ENCODE data around the gene ANKRD60. TPM values are rescaled to one million over a fixed set of nuclear protein-coding genes. Genes with fewer than 3 reads are reported as not detected.

The ANKRD60 gene
- total RNA-seq, 2 donors from 2014 or later, result not detected

- WGBS, 2 experiments (ENCODE audit: insufficient coverage in 1 of 2, insufficient read length in 1 of 2), result 92 to 96% methylated on average over 23 to 31 of the region's 31 CpGs
- no peaks in the 10 kb centered on the region for H3K36me3 Mint-ChIP-seq (ENCODE audit: low read depth)
These were observed 22.6 kb downstream of the ANKRD60 start for GRCh38 chr20:58205850-58206249.

DNA sequence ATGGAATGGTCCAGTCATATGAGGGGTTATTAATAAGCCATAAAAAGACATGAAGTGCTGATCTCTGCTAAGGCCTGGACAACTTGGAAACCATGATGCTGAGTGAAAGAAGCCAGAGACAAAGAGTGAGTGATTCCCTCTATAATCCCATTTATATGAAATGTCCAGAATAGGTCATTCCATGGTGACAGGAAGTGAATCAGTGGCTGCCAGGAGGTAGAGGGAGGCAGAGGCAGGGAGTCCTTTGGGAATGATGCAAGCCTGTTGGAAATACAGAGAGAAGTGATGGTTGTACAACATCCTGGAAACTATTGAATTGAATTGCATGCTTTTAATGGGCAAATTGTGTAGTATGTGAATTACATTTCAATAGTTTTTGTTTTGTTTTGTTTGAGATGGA, 26.4 kb downstream of the ANKRD60 start:
- Mint-ChIP-seq H3K9me3 (peaks cover 2% of the 10 kb centered on the region), H3K27ac (no peak overlapping the region), H3K36me3 (ENCODE audit: low read depth) (no peaks in the 10 kb centered on the region), H3K4me3 (no peak overlapping the region), H3K4me1 (no peaks in the 10 kb centered on the region), H3K27me3 (ENCODE audit: insufficient read depth) (peaks cover 9% of the 10 kb centered on the region)
- no peak for TF ChIP-seq CTCF (conservative IDR thresholded peaks at IDR 0.05)
- H3K4me1 ChIP-seq (ENCODE audit: control insufficient read depth, insufficient read depth, low read length), result no peaks in the 10 kb centered on the region
- no peak overlapping the region for H3K4me3 ChIP-seq (ENCODE audit: low read length)
- no peak for DNase-seq
- no peaks in the 10 kb centered on the region for H3K9me3 ChIP-seq (ENCODE audit: control insufficient read depth, low read length)
- H3K27ac ChIP-seq (ENCODE audit: low read depth, low read length), result no peak overlapping the region
- no peaks in the 10 kb centered on the region for H3K36me3 ChIP-seq (ENCODE audit: control insufficient read depth, insufficient read depth, low read length)
- no peak overlapping the region for H3K9ac ChIP-seq (ENCODE audit: extremely low read depth, low read length, poor library complexity, severe bottlenecking)
- no peaks in the 10 kb centered on the region for H3K27me3 ChIP-seq (ENCODE audit: control insufficient read depth, insufficient read depth, low read length, poor library complexity, severe bottlenecking)

More at GRCh38 chr20:58205850-58206249, 22.6 kb downstream of the ANKRD60 start:
- Mint-ChIP-seq H3K4me1 (no peaks in the 10 kb centered on the region), H3K9me3 (no peaks in the 10 kb centered on the region), H3K4me3 (no peak overlapping the region), H3K27me3 (ENCODE audit: insufficient read depth) (peaks cover 14% of the 10 kb centered on the region), H3K27ac (no peak overlapping the region)
- Histone ChIP-seq H3K9me3 (ENCODE audit: control insufficient read depth, low read length) (no peaks in the 10 kb centered on the region), H3K27ac (ENCODE audit: low read depth, low read length) (no peak overlapping the region), H3K4me3 (ENCODE audit: low read length) (no peak overlapping the region), H3K36me3 (ENCODE audit: control insufficient read depth, insufficient read depth, low read length) (no peaks in the 10 kb centered on the region), H3K4me1 (ENCODE audit: control insufficient read depth, insufficient read depth, low read length) (no peaks in the 10 kb centered on the region), H3K27me3 (ENCODE audit: control insufficient read depth, insufficient read depth, low read length, poor library complexity, severe bottlenecking) (no peaks in the 10 kb centered on the region), H3K9ac (ENCODE audit: extremely low read depth, low read length, poor library complexity, severe bottlenecking) (no peak overlapping the region)
- no peak for TF ChIP-seq CTCF (conservative IDR thresholded peaks at IDR 0.05)
- no peak for DNase-seq

DNA sequence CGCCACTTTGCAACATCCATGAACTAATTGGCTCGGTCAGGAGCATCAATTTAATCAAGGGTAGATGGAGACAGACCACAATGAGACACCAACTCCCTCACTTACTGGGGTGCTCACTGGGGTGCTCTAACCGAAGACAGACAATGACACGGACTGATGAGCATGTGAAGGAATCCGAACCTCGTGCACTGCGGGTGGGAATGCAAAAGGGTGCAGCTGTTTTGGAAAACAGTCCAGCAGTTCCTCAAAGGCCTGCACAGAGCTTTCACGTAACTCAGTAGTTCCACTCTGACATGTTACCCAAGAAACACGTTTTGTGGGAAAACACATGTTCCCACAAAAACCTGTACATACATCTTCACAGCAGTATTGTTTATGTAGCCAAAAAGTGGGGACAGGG, 26.8 kb downstream of the ANKRD60 start:
- H3K4me3 ChIP-seq (ENCODE audit: low read length), result no peak overlapping the region
- H3K9me3 ChIP-seq (ENCODE audit: control insufficient read depth, low read length), result no peaks in the 10 kb centered on the region

More for the DNA sequence above, 26.8 kb downstream of the ANKRD60 start:
- H3K9ac ChIP-seq (ENCODE audit: extremely low read depth, low read length, poor library complexity, severe bottlenecking), result no peak overlapping the region
- no peak overlapping the region for H3K27ac ChIP-seq (ENCODE audit: low read depth, low read length)
- H3K4me3 Mint-ChIP-seq, result no peak overlapping the region
- H3K36me3 ChIP-seq (ENCODE audit: control insufficient read depth, insufficient read depth, low read length), result no peaks in the 10 kb centered on the region
- no peak for DNase-seq
- no peaks in the 10 kb centered on the region for H3K4me1 Mint-ChIP-seq
- WGBS, 2 experiments (ENCODE audit: insufficient coverage in 1 of 2, insufficient read length in 1 of 2), result 92 to 93% methylated on average over 9 of the region's 9 CpGs
- H3K4me1 ChIP-seq (ENCODE audit: control insufficient read depth, insufficient read depth, low read length), result no peaks in the 10 kb centered on the region
- peaks cover 10% of the 10 kb centered on the region for H3K27me3 Mint-ChIP-seq (ENCODE audit: insufficient read depth)
- H3K36me3 Mint-ChIP-seq (ENCODE audit: low read depth), result no peaks in the 10 kb centered on the region
- no peak for TF ChIP-seq CTCF (conservative IDR thresholded peaks at IDR 0.05)
- no peaks in the 10 kb centered on the region for H3K27me3 ChIP-seq (ENCODE audit: control insufficient read depth, insufficient read depth, low read length, poor library complexity, severe bottlenecking)
- H3K27ac Mint-ChIP-seq, result no peak overlapping the region
- H3K9me3 Mint-ChIP-seq, result peaks cover 7% of the 10 kb centered on the region
